Medulla oblongata (tissue), 1 donor: ENCODE results near the gene RBM19.

Experiments used
- DNase-seq: peaks from one replicate; pipeline ENCODE4 v3.0.0-alpha.2; 2015; ENCODE audit errors: extremely low spot score

RBM19 gene

DNA sequence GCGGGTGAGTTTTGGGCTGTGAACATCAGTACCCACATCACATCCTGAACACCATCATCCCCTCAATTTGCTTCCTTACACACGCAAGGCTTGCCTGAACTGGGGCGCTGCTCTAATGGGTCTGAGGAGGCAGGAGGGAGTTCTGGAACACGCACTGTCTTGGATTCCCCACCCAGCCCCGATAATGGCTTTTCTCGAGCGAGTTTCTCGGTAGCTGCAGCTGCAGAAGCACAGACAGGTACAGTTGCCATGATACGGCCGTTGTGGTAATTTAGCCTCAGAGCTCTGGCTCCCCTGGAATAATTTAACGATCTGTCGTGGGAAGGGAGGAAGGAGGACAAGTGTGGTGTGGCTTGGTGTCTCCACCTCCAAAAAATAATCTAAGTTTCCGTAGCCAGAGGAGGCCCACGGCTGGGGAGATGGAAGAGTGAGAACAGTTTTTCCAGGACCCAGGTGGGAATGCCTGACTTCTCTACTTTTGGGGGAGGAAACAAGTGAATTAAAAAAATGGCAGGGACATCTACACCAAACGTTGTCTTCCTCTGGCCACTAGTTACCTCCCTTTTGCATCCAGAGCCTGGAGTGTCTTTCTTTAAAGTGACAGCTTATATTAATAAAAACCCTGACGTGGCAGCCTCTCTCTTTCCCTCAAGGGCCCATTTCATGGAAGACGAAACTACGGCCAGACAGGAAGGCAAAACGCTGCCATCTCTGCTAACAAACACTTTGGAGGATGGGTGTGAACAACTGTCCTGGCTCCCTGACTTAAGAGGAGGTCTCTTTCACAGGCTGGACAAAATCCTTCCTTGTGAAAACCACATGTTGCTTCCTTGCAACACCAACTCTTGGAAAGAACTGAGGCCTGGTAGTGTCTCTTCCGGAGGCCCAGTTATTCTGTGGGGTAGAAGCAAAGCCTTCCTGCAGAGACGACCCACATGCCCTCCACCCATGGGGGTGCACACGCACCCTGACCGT, 84.8 kb downstream of the RBM19 start:
- no peak for DNase-seq

DNA sequence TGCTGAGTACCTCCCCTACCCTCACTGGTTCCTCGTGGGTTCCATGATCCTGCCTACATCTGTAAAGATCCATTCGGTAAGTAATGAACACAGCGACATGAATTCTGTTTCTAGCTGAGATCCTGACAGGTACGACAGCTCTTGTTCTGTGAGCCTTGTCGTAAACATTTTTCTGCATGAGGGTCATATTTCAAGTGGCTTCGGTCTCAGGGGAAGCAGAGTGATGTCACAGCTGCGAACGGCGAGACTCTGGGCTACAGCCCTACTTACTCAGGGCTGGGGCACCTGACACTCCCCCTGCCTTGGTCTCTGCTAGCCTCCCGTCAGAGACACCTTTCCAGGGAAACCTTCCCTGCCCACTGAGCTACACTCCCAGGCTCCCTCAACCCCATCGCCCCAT, 85.8 kb downstream of the RBM19 start:
- no peak for DNase-seq

DNA sequence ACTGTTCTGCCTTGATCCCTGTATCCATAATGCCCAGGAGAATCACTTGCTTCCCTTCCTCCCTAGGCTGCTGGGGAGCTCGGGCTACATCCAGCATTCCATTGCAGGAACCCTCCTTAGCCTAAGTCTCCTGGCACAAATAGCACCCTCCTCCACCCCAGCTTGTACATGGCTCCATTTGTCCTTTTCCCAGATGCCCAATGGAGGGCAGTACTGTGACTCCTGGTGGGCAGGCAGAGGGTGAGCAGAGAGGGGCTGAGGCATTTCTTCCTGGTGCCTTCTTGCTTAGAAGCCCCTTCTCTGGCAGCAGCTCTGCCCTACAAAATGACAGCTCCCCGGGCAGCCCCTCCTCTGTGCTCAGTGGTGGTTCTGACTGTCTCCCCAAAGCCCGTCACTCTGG, 86.5 kb downstream of the RBM19 start:
- DNase-seq = no peak

DNA sequence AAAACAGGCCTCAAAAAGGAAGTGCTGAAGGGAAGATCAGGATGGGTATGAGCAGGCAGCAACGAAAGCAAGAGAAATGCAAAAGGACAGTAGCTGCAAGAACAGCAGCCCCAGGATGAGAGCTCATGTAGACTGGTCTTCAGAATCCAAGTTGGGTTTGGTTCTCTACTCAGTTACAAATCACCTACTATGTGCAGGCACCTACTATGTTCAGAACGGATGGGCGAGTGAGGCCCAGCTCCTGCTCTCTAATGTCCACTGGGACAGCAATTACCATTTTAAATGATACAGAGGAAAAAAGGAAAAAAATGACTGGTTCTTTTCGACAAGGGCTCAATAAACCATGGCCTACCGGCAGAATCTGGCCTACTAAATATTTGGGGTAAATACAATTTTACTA, 88.5 kb downstream of the RBM19 start:
- no peak for DNase-seq

DNA sequence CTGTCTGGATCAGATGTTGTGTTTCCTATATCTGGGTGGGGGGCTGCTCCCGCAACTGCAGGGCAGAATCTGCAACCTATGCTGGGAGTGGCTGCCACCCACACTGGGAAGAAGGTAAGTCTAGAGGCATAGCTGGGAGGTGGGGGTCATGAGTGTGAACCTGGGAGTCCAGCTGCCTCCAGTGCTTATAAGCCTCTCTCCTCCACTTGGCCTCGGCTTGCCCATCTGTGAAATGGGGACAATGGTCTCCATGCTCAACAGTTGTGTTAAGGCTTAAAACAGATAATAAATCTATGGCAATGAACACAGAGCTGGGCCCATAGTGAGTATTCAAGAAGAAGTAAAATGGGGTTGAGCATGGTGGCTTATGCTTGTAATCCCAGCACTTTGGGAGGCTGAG, 90.0 kb downstream of the RBM19 start:
- no peak for DNase-seq

DNA sequence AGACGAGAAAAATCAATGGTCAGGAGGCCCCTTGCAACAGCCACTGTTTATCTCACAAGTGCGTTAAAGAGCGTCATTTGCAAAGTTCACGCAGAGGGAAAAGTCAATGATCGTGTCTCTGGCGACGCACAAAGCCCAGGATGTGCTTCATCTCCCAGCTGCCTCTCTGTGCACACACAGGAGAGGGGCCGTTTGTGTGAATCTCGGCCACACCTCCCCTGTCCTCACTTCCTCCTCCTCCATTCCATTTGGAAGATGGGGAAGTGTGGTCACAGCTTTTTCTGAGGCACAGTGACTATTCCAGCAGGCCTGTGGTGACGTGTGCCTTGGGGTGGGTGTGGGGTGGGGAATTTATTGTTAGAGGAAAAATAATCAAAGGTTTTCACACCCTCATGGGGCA, 90.4 kb downstream of the RBM19 start:
- DNase-seq = no peak

DNA sequence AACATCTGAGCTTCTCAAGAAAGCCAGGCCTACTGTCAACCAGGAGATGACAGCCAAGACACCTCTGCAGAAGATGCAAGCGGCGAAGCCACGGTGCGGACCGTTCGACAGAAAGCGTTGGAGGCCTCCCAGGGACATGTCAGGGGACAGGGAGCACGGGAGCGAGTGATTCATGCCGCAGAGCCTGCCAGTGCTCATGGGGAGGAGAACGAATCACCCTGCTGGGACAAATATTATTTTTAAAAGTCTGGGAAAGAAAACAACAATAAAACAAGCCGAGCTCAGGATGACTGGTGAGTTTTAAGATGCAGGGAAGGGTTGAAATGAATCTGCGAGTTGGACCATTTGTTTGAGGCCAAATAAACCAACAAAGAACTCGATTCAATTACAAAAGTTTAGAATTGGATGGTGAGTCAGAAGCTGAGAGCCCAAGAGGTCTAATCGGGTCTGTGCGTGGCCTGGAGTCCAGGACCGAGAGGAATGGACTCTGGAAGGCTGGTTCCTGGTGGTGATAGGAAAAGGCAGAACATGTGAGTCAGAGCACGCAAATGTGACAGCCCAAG, 91.0 kb downstream of the RBM19 start:
- no peak for DNase-seq

DNA sequence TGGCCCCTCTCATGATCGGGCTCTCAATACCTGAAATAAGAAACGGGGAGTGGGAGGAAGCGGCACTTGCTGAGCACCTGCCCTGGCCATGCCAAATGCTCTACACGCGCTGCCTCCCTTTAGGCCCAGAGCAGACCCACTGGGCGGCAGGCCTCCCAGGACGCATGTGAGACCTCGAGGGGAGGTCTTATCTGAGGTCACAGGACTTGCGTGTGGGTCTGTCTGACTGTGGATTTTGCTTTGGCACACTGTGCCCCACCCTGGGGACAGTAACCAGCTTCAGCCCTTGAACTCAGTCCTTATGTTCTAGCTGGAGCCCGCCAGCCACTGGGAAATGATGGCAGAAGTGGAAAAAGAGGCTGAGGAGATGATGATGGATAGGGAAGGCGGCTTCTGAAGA, 91.8 kb downstream of the RBM19 start:
- DNase-seq = no peak

DNA sequence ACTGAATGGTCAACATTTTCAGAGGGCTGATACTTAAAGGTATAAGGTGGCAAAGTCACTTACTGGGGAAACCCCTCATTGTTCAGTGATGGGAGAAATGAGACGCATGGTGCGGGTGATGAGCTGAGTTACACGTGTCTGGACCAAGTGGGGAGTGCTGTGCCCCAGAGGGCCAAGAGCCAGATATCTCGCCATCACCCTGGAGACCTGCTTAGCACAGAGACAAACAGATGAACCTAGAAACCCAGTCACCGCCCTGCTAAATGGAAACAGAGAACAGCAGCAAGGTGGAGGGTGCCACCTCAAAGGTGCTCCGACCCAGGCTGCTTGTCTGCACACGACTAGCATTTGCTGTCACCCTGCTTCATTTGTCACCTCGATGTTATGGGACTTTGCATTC, 92.4 kb downstream of the RBM19 start:
- no peak for DNase-seq

DNA sequence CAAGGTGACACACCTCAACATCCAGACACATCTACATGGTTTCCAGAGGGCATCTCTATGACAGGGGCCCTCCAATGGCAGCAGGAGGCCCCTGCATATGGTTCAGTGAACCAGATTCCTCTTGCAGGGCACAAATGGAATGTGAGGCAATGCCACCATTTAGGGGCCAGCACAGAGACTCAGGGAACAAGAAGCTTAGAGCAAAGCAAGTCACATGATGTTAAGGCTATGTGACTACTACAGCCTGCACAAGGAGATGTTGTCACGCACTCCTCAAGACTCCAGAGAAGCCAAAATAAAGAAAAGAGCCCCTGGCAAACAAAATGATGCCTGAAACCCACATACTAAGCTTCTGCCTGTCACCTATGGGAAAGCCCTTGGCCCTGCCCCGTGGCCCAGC, 95.2 kb downstream of the RBM19 start:
- DNase-seq = no peak

DNA sequence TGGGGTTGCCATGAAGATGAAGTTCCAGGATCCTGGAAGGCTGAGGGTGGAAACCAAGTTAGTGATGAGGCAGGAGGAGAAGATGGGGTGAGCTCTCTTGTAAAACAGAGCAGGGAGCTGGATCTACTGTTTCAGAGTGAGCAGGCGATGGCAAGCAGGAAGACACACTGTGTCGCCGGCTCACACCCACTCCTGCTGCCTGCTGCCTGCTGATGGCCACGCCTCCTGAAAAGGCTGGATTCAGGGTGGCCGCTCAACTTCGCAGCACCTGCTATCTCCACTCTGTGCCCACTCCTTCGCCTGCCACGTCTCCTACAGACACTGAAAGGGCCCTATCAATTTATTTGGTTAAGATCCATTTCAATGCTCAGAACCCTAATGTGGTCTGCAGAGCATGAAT, 96.1 kb downstream of the RBM19 start:
- no peak for DNase-seq

DNA sequence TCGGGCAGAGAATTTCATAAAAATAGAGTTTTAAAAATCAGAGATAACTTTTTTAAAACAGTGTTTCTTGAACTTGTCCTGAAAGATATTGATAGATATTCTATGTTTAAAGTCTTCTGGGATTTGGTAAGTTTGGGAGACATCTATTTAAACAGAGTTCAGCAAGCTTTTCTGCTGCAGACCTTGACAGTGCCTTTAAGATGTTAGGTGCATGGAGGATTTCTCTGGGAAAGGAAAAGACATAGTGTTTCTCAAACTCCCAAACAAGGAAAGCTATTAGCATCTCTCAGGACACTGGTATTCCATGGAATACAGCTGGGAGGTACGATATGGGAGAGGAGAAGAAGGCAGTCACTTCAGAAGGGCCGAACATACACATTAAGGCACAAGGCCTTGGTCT, 97.8 kb downstream of the RBM19 start:
- DNase-seq = no peak

DNA sequence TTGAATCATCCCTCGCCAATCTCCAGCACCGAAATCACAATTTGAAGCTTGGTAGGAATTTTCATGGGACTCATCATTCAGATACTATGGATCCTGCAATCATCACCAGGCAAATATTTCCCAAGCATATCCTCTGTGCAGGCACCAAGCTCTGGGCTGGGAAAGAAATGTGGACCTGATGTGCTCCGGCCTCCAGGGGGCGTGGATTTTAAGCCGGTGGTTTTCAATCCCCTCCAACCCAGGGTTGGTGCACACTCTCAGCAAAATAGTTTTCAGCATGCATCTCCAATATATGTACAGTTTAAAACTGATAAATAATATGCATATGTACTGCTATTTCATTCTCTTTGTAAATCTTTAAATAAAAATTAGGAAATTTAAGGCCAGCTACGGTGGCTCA, 98.9 kb downstream of the RBM19 start:
- DNase-seq = no peak

DNA sequence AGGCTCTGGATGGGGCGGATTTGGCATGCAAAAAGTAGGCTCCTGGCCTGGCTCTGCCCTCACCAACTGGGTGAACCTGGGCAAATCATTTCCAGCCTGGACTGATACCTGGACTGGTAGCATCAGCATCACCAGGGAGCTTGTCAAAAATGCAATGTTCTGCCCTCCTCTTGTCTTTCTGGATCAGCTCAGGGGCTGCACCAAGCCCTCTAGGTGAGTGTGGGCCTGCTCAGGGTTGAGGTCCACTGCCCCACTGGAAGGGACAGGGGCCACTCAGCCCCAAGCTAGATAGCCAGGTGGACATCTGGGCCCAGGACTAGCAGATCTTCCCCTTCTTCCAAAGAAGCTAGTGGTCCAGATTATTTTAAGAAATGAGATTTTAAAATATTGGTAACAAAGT, 99.6 kb downstream of the RBM19 start:
- DNase-seq = no peak

DNA sequence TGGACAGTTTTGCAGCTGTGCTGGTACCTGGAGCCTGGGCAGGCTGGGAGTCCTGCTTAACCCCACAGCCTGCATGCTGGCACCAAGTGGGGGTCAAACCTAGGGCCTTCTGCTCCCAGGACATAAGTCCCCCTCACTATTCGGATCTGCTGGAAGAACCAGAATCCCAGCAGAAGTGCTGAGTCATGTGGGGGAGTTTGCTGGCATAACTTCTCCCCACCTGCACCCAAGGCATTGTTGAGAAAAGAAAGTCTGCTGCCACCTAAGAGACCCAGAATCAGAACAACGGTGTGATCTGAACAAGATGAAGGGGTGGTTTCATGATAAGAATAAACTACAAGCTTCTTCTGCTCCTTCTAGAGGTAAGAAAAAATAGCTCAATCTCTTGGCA, 102.7 kb downstream of the RBM19 start:
- no peak for DNase-seq

DNA sequence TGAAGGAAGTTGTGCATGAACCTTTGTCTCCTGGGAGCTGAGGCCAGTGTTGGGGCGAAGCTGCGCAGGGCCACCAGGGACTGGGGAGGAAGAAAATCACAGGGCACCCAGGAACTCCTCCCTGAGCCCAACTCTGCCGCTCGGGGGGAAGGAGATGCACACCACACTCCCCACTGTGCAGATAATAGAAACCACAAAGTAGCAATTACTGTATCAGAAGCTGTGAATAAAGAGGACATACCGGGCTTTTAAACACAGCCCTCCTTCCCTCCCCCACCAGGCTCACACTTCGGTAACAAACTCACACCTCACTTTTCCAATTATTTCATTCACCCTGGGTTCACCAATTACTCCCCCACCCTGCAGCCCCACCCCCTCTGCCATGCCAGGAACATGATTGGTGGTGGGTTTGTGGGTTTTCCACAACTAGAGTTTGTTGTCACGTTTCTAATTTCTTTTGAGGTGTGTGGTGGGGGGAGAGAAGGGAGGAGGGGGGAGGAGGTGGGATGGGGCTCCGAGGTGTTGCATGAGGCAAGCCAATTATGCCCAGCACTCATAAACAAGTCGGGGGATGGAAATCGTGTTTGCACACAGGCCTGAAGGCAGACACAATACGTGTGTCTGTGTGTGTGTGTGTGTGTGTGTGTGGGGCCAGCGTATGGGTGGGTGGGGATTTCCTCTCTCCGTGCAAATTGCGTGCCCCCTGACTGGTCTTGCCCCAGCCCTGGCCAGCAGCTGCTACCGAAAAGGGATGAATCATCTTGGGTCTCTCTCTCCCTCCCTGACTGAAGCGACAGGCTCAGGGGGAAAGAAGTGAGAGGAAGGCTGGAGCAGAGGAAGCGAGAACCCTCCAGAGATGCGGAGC, 103.3 kb downstream of the RBM19 start:
- DNase-seq = no peak

DNA sequence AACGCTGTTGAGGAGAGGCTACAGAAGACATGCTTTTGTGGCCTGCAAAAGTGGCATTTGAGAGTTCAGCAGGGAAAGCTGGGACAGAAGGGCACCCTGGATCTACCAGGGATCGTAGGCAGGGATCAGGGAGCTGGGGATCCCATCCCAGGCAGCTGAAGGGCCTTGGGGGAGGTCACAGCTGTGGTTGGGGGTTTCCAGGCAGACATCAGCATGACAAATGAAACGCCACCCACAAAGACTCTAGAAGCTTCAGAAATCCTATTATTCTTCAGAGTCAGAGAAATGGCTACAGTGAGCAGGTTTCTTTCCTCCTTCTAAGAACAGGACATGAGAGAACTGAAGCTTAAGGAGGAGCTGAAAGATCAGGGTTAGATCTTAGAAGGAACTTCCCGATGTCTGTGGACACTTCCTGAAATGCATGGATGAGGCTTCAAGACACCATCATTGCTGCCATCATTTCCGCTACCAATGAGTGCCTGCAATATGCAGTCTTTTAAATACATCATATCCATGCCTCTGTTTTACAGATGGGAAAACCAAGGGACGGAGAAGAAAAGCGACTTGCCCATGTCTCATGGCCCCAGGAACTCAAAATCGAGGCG, 104.3 kb downstream of the RBM19 start:
- no peak for DNase-seq

DNA sequence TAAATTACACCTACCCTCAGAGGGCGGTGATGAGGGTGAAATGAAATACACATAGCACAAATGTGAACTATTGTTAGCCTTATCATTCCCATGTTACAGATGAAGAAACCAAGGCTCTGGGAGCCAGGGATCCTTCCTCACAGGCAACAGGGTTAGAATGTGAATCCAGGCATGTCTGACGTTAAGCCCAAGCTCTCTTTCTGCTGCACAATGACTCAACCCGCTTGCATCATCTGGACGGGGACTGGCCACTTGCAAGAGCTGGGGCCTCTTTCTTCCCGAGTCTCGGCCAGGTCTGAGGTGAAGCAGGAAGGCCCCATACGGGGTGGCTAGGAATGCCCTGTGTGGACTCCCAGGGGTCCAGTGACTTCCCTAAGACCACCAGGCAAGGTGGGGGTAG, 105.2 kb downstream of the RBM19 start:
- no peak for DNase-seq

DNA sequence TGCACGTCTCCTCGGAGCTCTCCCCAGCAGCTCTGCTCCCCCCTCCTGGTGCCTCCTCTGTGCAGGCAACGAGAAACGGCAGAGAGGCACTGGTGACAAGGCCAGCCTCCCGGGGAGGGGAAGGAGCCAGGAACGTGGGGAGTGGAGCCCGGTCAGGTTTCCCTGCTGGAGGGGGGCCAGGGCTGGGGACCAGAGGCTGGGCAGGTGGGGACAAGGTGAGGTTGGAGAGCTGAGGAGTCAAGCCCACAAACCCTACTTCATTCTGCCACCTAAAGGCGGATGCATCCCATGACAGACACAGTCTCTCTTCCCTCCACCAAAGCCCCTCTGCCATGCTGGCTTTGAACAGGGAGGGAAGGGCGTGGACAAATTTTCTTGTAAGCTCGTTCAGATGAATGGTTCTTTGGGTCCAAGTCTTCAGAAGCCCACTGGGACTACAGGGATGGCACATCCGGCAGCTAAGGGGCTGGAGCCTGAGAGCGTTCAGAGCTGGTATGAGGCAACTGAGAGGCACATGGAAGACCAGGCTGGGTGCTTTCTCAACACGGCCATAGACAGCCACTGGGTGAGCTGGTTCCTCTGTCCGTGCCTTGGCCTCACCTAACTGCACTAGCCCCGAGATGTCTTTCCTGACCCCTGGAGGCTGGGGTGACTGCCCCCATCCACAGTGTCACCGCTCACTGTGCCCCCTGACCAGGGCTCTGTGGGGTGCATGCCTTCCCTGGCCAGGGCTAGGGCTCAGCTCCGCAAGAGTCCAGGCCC, 105.9 kb downstream of the RBM19 start:
- no peak for DNase-seq

DNA sequence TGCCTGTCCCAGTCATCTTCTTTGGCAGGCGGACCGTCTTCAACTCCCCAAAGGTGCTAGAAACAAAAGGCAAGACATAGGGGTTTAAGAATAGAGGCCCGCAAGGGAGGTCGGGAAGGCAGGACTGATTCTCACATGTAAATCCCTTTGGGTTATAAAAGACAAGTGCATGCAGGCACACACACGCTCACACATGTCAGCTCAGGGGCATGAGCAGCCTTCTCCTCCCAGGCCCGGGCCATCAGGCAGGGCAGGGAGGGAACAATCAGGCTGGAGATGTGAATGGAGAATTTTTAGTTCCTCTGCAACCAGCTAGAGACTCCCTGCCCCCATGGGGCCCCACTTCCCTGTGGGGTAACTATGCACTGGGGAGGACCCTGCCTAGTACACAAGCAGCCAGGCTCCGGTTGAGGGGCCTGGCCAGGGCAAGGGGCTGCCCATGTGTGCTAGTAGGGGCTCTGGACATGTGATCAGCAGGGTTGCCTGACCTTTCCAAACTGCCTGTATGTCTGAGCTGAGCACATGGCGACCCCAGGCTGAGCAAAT, 107.2 kb downstream of the RBM19 start:
- DNase-seq = no peak

DNA sequence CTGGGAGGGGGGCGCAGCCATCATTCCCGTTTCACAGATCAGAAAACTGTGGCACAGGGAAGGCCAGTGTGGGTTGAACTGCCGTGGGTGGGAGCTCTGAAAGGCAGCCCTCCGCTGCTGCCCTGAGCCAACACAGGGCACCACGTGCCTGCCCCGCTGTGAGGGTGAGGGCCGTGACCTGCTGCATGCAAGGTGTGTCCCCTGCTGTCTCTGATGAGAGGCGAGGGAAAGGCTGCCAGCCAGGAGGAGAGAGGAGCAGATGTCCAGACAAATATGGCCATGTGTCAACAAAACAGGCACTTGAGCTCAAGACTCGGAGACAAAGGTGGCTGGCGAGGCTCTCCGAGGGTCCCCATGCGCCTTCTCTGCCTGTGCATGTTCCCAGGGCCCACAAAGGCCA, 108.8 kb downstream of the RBM19 start:
- no peak for DNase-seq
